NCI-H460 (cell line): ENCODE measurements around the gene ZNF224. TPM values are rescaled to one million over a fixed set of nuclear protein-coding genes. Genes with fewer than 3 reads are reported as not detected.

Experiments
- DNase-seq: peaks from one replicate; pipeline ENCODE4 v3.0.0-alpha.2; 2016; ENCODE audit warnings: low read depth; ENCODE audit errors: extremely low read depth
- polyA plus RNA-seq: library from polyadenylated mRNA; depleted of rRNA; stranded (reverse); fragments of >200 nt; gene quantifications from 2 replicates; pipeline ENCODE4 v1.2.3, GENCODE V29; 2014; cell fraction: nucleus; rRNA removed
- total RNA-seq: library from RNA; depleted of rRNA; stranded (reverse); fragments of >200 nt; shearing (Covaris generic); gene quantifications from 2 replicates; pipeline ENCODE4 v1.2.3, GENCODE V29; 2014; rRNA removed

ZNF224 gene
- total RNA-seq, result 13.4 and 16.2 TPM in 2 replicates
- 32.4 and 36.9 TPM in 2 replicates for polyA plus RNA-seq

GRCh38 chr19:44093931-44094765, at the start of gene ZNF224:
Gene ZNF224 (plus strand): TSS chr19:44094361. CDS start chr19:44097874, 3,513 bp downstream.
- DNase-seq, result peak; percentile 84

GRCh38 chr19:44050740-44051649, 43.2 kb upstream of the ZNF224 start:
- DNase-seq, result no peak

GRCh38 chr19:44051650-44052402, 42.3 kb upstream of the ZNF224 start, which contains the start of gene ZNF223:
Gene ZNF223 (plus strand): TSS chr19:44052036. CDS start chr19:44055177, 3,141 bp downstream.
- DNase-seq, result peak; percentile 83

GRCh38 chr19:44055870-44056269, 38.3 kb upstream of the ZNF224 start:
- DNase-seq, result no peak

GRCh38 chr19:44059229-44059628, 34.9 kb upstream of the ZNF224 start:
- no peak for DNase-seq

- no peak for DNase-seq
Measured at GRCh38 chr19:44061038-44061437, 33.1 kb upstream of the ZNF224 start.

GRCh38 chr19:44066305-44066704, 27.9 kb upstream of the ZNF224 start:
- DNase-seq, result no peak

- DNase-seq, result no peak
Measured at GRCh38 chr19:44069415-44069814, 24.7 kb upstream of the ZNF224 start.

GRCh38 chr19:44071824-44072542, 22.2 kb upstream of the ZNF224 start, which contains the start of gene ZNF284:
Gene ZNF284 (plus strand): TSS chr19:44072159. CDS start chr19:44076390, 4,231 bp downstream.
- peak; percentile 80 for DNase-seq

GRCh38 chr19:44072543-44073401, 21.4 kb upstream of the ZNF224 start:
- DNase-seq, result no peak

GRCh38 chr19:44076325-44076724, 17.8 kb upstream of the ZNF224 start:
- DNase-seq, result no peak

- no peak for DNase-seq
Measured at GRCh38 chr19:44092108-44092507, 2.1 kb upstream of the ZNF224 start.

- DNase-seq, result no peak
Measured at GRCh38 chr19:44107751-44108150, 13.6 kb downstream of the ZNF224 start.

- DNase-seq, result no peak
Measured at GRCh38 chr19:44109458-44109857, 15.3 kb downstream of the ZNF224 start.

- no peak for DNase-seq
Measured at GRCh38 chr19:44111910-44112463, 17.8 kb downstream of the ZNF224 start.

- DNase-seq, result no peak
Measured at GRCh38 chr19:44112802-44113137, 18.6 kb downstream of the ZNF224 start.

GRCh38 chr19:44113138-44113783, 19.1 kb downstream of the ZNF224 start, which contains the start of gene ZNF225:
Gene ZNF225 (plus strand): TSS chr19:44113399. CDS start chr19:44115828, 2,429 bp downstream.
- peak; percentile 94 for DNase-seq
